Cardiac muscle cell (in vitro differentiated cells and primary cell): Measurements from ENCODE around the gene NUDC. TPM values are rescaled to one million over a fixed set of nuclear protein-coding genes. Genes with fewer than 3 reads are reported as not detected.
"Not testable (repeated sequence)": the region's sequence is repeated elsewhere in the genome, so short reads cannot be mapped to it uniquely, and the experiment has no call there.

Experiments used
- DNase-seq, 2 donors: peaks; one replicate each; pipeline versions ENCODE4 v3.0.0 to v3.0.0-alpha.2; 2010 to 2017; ENCODE audit warnings: low read depth in 1 of 2, low spot score in 1 of 2
- H3K27ac ChIP-seq: fragments of 200-600 bp; sonication (generic); 2 replicates; pipeline ENCODE4 v1.5.1; 2016
- H3K27me3 ChIP-seq: fragments of 200-600 bp; sonication (generic); 2 replicates; pipeline ENCODE4 v1.6.0; 2016; ENCODE audit warnings: control low read depth
- H3K36me3 ChIP-seq: fragments of 200-600 bp; sonication (generic); 2 replicates; pipeline ENCODE4 v1.5.1; 2016; ENCODE audit warnings: control low read depth
- H3K4me1 ChIP-seq: fragments of 200-600 bp; sonication (generic); 2 replicates; pipeline ENCODE4 v1.8.1; 2017; ENCODE audit warnings: low read depth, mild to moderate bottlenecking, mixed run types
- H3K4me3 ChIP-seq: fragments of 200-600 bp; sonication (generic); 2 replicates; pipeline ENCODE4 v1.5.1; 2016; ENCODE audit warnings: mild to moderate bottlenecking
- H3K9me3 ChIP-seq: fragments of 200-600 bp; sonication (generic); 2 replicates; pipeline ENCODE4 v1.5.1; 2017; ENCODE audit warnings: low read depth, mild to moderate bottlenecking, control low read depth
- CTCF ChIP-seq: IDR thresholded peaks from 2 replicates; pipeline ENCODE4 v1.5.1; 2012; ENCODE audit warnings: low read depth, mild to moderate bottlenecking, low read length
- polyA plus RNA-seq: library from polyadenylated mRNA; unstranded; fragments of >200 nt; fragmentation: Nextera tagmentation; extraction: Ambion mirVana; gene quantifications from 2 replicates; pipeline ENCODE4 v1.2.1, GENCODE V29; 2016
- total RNA-seq: library from RNA; depleted of rRNA; stranded (reverse); fragments of >200 nt; gene quantifications from 2 replicates; pipeline ENCODE4 v1.2.3, GENCODE V29; 2016

The NUDC gene
- total and polyA plus RNA-seq, 2 experiments from 2014 or later: 99.6 to 192 TPM

GRCh38 chr1:26941311-26941710 is 19.8 kb downstream of the NUDC start:
- no peaks in the 10 kb centered on the region for H3K9me3 ChIP-seq
- H3K36me3 ChIP-seq: peaks cover 43% of the 10 kb centered on the region
- DNase-seq: no peak
- H3K4me3 ChIP-seq: no peak overlapping the region
- no peak overlapping the region for H3K27ac ChIP-seq
- TF ChIP-seq CTCF: no peak
- H3K4me1 ChIP-seq: no peaks in the 10 kb centered on the region
- H3K27me3 ChIP-seq: no peaks in the 10 kb centered on the region

- H3K36me3 ChIP-seq: peaks cover 49% of the 10 kb centered on the region
- no peak overlapping the region for H3K4me3 ChIP-seq
- no peak overlapping the region for H3K27ac ChIP-seq
- no peak for TF ChIP-seq CTCF
- no peaks in the 10 kb centered on the region for H3K4me1 ChIP-seq
- DNase-seq: no peak
- H3K9me3 ChIP-seq: no peaks in the 10 kb centered on the region
- H3K27me3 ChIP-seq: no peaks in the 10 kb centered on the region
These were observed 21.1 kb downstream of the NUDC start for GRCh38 chr1:26942656-26943055.

- Histone ChIP-seq H3K36me3 (peaks cover 49% of the 10 kb centered on the region), H3K27ac (no peak overlapping the region), H3K4me3 (no peak overlapping the region), H3K4me1 (no peaks in the 10 kb centered on the region), H3K27me3 (no peaks in the 10 kb centered on the region), H3K9me3 (no peaks in the 10 kb centered on the region)
- no peak for TF ChIP-seq CTCF
- DNase-seq: no peak
These were observed 23.6 kb downstream of the NUDC start for GRCh38 chr1:26945138-26945537.

DNA sequence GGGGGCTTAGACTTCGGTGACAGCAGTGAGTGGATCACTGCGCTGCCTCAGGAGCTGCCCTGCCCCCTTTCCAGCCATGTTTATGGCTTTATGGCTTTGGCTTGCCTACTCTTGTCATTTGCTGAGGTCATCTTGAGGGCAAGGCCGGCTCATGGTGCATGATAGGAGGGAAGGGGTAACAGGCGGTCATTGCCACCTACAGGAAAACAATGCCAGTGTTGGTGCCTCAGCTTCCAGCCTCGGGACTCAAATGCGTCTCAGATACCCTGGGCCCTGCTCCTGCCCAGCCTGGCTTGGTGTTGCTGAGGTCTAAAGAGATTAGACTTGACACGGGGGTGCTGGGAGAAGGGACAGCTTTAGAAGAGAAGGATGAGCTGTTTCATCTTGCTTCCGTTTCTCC is 24.2 kb downstream of the NUDC start:
- DNase-seq: no peak
- Histone ChIP-seq H3K27ac (no peak overlapping the region), H3K27me3 (no peaks in the 10 kb centered on the region), H3K36me3 (peaks cover 49% of the 10 kb centered on the region), H3K9me3 (no peaks in the 10 kb centered on the region), H3K4me3 (no peak overlapping the region), H3K4me1 (no peaks in the 10 kb centered on the region)
- TF ChIP-seq CTCF: no peak

GRCh38 chr1:26946270-26946669 is 24.7 kb downstream of the NUDC start:
- no peaks in the 10 kb centered on the region for H3K9me3 ChIP-seq
- no peak overlapping the region for H3K4me3 ChIP-seq
- H3K27ac ChIP-seq: no peak overlapping the region
- TF ChIP-seq CTCF: no peak
- no peaks in the 10 kb centered on the region for H3K27me3 ChIP-seq
- no peaks in the 10 kb centered on the region for H3K4me1 ChIP-seq
- H3K36me3 ChIP-seq: peaks cover 49% of the 10 kb centered on the region
- no peak for DNase-seq

GRCh38 chr1:26948725-26949057 is 27.1 kb downstream of the NUDC start:
- H3K27ac ChIP-seq, H3K27me3 ChIP-seq, H3K9me3 ChIP-seq, H3K4me3 ChIP-seq, H3K4me1 ChIP-seq, DNase-seq: not testable (repeated sequence)
- peaks cover 29% of the 10 kb centered on the region for H3K36me3 ChIP-seq
